Measurements from ENCODE around the gene TENT5C.

GRCh38 chr1:117583247-117583646 is 22.6 kb upstream of the TENT5C start:
- TF ChIP-seq CTCF (conservative IDR thresholded peaks at IDR 0.05; ENCODE audit: low read length): no peak
- TF ChIP-seq EZH2phosphoT487 (IDR thresholded peaks at IDR 0.05; ENCODE audit: borderline replicate concordance): no peak
